ENCODE data around the gene LMO2.

GRCh38 chr11:33940538-33940815, 48.6 kb upstream of the LMO2 start:
- TF ChIP-seq CTCF (conservative IDR thresholded peaks at IDR 0.05 in 1 of 2, IDR thresholded peaks at IDR 0.05 in 1 of 2; ENCODE audit: extremely low read depth in 1 of 2, insufficient read depth in 1 of 2, low read depth in 1 of 2, low read length in 2 of 2) (no peak), EZH2 (IDR thresholded peaks at IDR 0.05; ENCODE audit: borderline replicate concordance, low read length) (no peak)
